Keratinocyte (primary cell): ENCODE results near the gene CTNNBL1.

ENCODE experiments used
- EZH2 ChIP-seq: IDR thresholded peaks from one replicate; pipeline ENCODE4 v1.6.1; 2012; ENCODE audit warnings: inconsistent platforms, mild to moderate bottlenecking, low read length, moderate library complexity
- TF ChIP-seq, protein P1 (sequence below), 3 experiments: IDR thresholded peaks in 1 of 3; conservative IDR thresholded peaks in 1 of 3; optimal IDR thresholded peaks in 1 of 3; 2 replicates in 2 of 3; 3 replicates in 1 of 3; pipeline versions ENCODE3 to v1.5.1; 2011; ENCODE audit warnings: low read length in 3 of 3, mild to moderate bottlenecking in 3 of 3, moderate library complexity in 2 of 3, control low read depth in 1 of 3, inconsistent platforms in 1 of 3; ENCODE audit not compliant: insufficient read depth in 2 of 3; ENCODE audit errors: extremely low read depth in 1 of 3

- TF ChIP-seq EZH2: no peak
- TF ChIP-seq, protein P1, sequence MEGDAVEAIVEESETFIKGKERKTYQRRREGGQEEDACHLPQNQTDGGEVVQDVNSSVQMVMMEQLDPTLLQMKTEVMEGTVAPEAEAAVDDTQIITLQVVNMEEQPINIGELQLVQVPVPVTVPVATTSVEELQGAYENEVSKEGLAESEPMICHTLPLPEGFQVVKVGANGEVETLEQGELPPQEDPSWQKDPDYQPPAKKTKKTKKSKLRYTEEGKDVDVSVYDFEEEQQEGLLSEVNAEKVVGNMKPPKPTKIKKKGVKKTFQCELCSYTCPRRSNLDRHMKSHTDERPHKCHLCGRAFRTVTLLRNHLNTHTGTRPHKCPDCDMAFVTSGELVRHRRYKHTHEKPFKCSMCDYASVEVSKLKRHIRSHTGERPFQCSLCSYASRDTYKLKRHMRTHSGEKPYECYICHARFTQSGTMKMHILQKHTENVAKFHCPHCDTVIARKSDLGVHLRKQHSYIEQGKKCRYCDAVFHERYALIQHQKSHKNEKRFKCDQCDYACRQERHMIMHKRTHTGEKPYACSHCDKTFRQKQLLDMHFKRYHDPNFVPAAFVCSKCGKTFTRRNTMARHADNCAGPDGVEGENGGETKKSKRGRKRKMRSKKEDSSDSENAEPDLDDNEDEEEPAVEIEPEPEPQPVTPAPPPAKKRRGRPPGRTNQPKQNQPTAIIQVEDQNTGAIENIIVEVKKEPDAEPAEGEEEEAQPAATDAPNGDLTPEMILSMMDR (optimal IDR thresholded peaks at IDR 0.05 in 1 of 3, IDR thresholded peaks at IDR 0.05 in 1 of 3, conservative IDR thresholded peaks at IDR 0.05 in 1 of 3; ENCODE audit: extremely low read depth in 1 of 3, insufficient read depth in 2 of 3, low read length in 3 of 3): no peak
Observed at GRCh38 chr20:37673444-37673843, 20.4 kb upstream of the CTNNBL1 start.
